Midbrain (tissue), 1 donor: ENCODE measurements around the gene EXOC7.
"Not testable (repeated sequence)": the region's sequence is repeated elsewhere in the genome, so short reads cannot be mapped to it uniquely, and the experiment has no call there.

ENCODE experiments used
- DNase-seq: peaks from one replicate; lab custom pipeline; 2025; lab: John Stamatoyannopoulos, UW

EXOC7 gene

GRCh38 chr17:76075364-76076145 is 28.0 kb downstream of the EXOC7 start:
- no peak for DNase-seq

GRCh38 chr17:76074390-76075363 is 28.9 kb downstream of the EXOC7 start, which contains the start of gene GALR2:
GALR2 (plus strand) TSS chr17:76074781; CDS start chr17:76074884, 103 bp downstream.
- DNase-seq, result no peak

- peak; percentile 95 for DNase-seq
These were observed 31.3 kb downstream of the EXOC7 start, which contains the start of gene SRP68 for GRCh38 chr17:76072148-76072858. SRP68 (minus strand) TSS chr17:76072517; CDS start chr17:76072491, 26 bp downstream.

GRCh38 chr17:76071531-76072147 is 31.9 kb downstream of the EXOC7 start:
- no peak for DNase-seq

- no peak for DNase-seq
These were observed 37.8 kb downstream of the EXOC7 start for GRCh38 chr17:76065775-76066174.

GRCh38 chr17:76063875-76064546 is 39.6 kb downstream of the EXOC7 start:
- no peak for DNase-seq

- not testable (repeated sequence) for DNase-seq
These were observed 45.3 kb downstream of the EXOC7 start for GRCh38 chr17:76058264-76058663.

GRCh38 chr17:76056882-76057281 is 46.7 kb downstream of the EXOC7 start:
- no peak for DNase-seq

GRCh38 chr17:76054112-76054476 is 49.5 kb downstream of the EXOC7 start:
- no peak for DNase-seq

- no peak for DNase-seq
These were observed 50.1 kb downstream of the EXOC7 start for GRCh38 chr17:76053246-76054111.

GRCh38 chr17:76051561-76051960 is 52.0 kb downstream of the EXOC7 start:
- DNase-seq, result no peak

GRCh38 chr17:76050538-76051467 is 52.8 kb downstream of the EXOC7 start:
- DNase-seq, result no peak

- DNase-seq, result no peak
These were observed 53.6 kb downstream of the EXOC7 start for GRCh38 chr17:76049836-76050537.

GRCh38 chr17:76049239-76049638 is 54.3 kb downstream of the EXOC7 start:
- DNase-seq, result no peak

GRCh38 chr17:76048711-76049110 is 54.9 kb downstream of the EXOC7 start:
- no peak for DNase-seq

- DNase-seq, result no peak
These were observed 55.5 kb downstream of the EXOC7 start for GRCh38 chr17:76048025-76048605.

- DNase-seq, result no peak
These were observed 57.5 kb downstream of the EXOC7 start for GRCh38 chr17:76046064-76046463.

GRCh38 chr17:76044475-76045007 is 59.0 kb downstream of the EXOC7 start:
- not testable (repeated sequence) for DNase-seq
